Measurements from ENCODE around the gene PARVB.

GRCh38 chr22:43991316-43992020 is 32.6 kb upstream of the PARVB start:
- TF ChIP-seq CTCF (IDR thresholded peaks at IDR 0.05; ENCODE audit: low read depth, low read length) (no peak), EZH2phosphoT487 (IDR thresholded peaks at IDR 0.05; ENCODE audit: low read depth) (no peak)
